ENCODE measurements around the gene MGAT4A.
"Not testable (repeated sequence)": the region's sequence is repeated elsewhere in the genome, so short reads cannot be mapped to it uniquely, and the experiment has no call there.

The MGAT4A gene

GRCh38 chr2:98598781-98599428, 132.0 kb downstream of the MGAT4A start:
- no peak for DNase-seq

GRCh38 chr2:98594665-98595064, 136.3 kb downstream of the MGAT4A start:
- not testable (repeated sequence) for DNase-seq

GRCh38 chr2:98592565-98592964, 138.4 kb downstream of the MGAT4A start:
- DNase-seq: no peak

GRCh38 chr2:98589489-98589888, 141.4 kb downstream of the MGAT4A start:
- DNase-seq: no peak

- DNase-seq: no peak
Measured at GRCh38 chr2:98588880-98589431, 142.0 kb downstream of the MGAT4A start.

- DNase-seq: no peak
Measured at GRCh38 chr2:98586551-98587140, 144.3 kb downstream of the MGAT4A start.

- DNase-seq: no peak
Measured at GRCh38 chr2:98585386-98585785, 145.5 kb downstream of the MGAT4A start.

GRCh38 chr2:98583816-98584618, 146.9 kb downstream of the MGAT4A start:
- DNase-seq: no peak

GRCh38 chr2:98583276-98583675, 147.7 kb downstream of the MGAT4A start:
- no peak for DNase-seq

GRCh38 chr2:98582523-98582922, 148.4 kb downstream of the MGAT4A start:
- no peak for DNase-seq

- no peak for DNase-seq
Measured at GRCh38 chr2:98580656-98581284, 150.2 kb downstream of the MGAT4A start.

GRCh38 chr2:98579926-98580325, 151.0 kb downstream of the MGAT4A start:
- DNase-seq: no peak

- no peak for DNase-seq
Measured at GRCh38 chr2:98578231-98578630, 152.7 kb downstream of the MGAT4A start.

GRCh38 chr2:98577313-98577712, 153.6 kb downstream of the MGAT4A start:
- DNase-seq: no peak

- DNase-seq: no peak
Measured at GRCh38 chr2:98576666-98577312, 154.1 kb downstream of the MGAT4A start.

GRCh38 chr2:98573426-98573825, 157.5 kb downstream of the MGAT4A start:
- no peak for DNase-seq

- no peak for DNase-seq
Measured at GRCh38 chr2:98572676-98573075, 158.3 kb downstream of the MGAT4A start.

GRCh38 chr2:98572211-98572610, 158.7 kb downstream of the MGAT4A start:
- DNase-seq: no peak

- DNase-seq: no peak
Measured at GRCh38 chr2:98571796-98572195, 159.1 kb downstream of the MGAT4A start.

GRCh38 chr2:98571121-98571701, 159.7 kb downstream of the MGAT4A start:
- DNase-seq: no peak

- no peak for DNase-seq
Measured at GRCh38 chr2:98570356-98570755, 160.6 kb downstream of the MGAT4A start.

GRCh38 chr2:98569915-98570314, 161.0 kb downstream of the MGAT4A start:
- DNase-seq: no peak
